K562 (cell line): ENCODE results near the gene ZNF689. TPM values are rescaled to one million over a fixed set of nuclear protein-coding genes. Genes with fewer than 3 reads are reported as not detected.

ENCODE experiments used
- ARHGAP35 ChIP-seq: fragments of 450-650 bp; IDR thresholded peaks from 2 replicates; pipeline ENCODE4 v1.6.1; 2018; ENCODE audit not compliant: partially characterized antibody
- CHD2 ChIP-seq: IDR thresholded peaks from 2 replicates; pipeline ENCODE4 v1.6.1; 2011; ENCODE audit warnings: low read depth, low read length
- CREB1 ChIP-seq, 2 experiments: sonication (generic) in 1 of 2; formaldehyde crosslinking in 1 of 2; IDR thresholded peaks; 2 replicates each; pipeline versions ENCODE4 v1.6.1 to v1.8.0; 2012 to 2022; ENCODE audit warnings: inconsistent platforms in 1 of 2, mild to moderate bottlenecking in 1 of 2, missing genetic modification reagents in 1 of 2, moderate library complexity in 1 of 2
- CUX1 ChIP-seq: fragments of 200-800 bp; sonication (Bioruptor generic); IDR thresholded peaks from 2 replicates; pipeline ENCODE4 v1.6.1; 2016; ENCODE audit warnings: missing genetic modification characterization, missing compliant biosample characterization
- CXXC5 ChIP-seq: fragments of 250-450 bp; sonication (Bioruptor Pico); IDR thresholded peaks from 2 replicates; pipeline ENCODE4 v1.8.0; 2022; ENCODE audit warnings: inconsistent platforms, mild to moderate bottlenecking, moderate library complexity
- ELK3 ChIP-seq: fragments of 450-650 bp; formaldehyde crosslinking; IDR thresholded peaks from 2 replicates; pipeline ENCODE4 v1.4.0; 2020; ENCODE audit warnings: mild to moderate bottlenecking
- HINFP ChIP-seq: fragments of 450-650 bp; conservative IDR thresholded peaks from 2 replicates; pipeline ENCODE4 v1.6.1; 2016; ENCODE audit warnings: missing genetic modification characterization, low read depth, mild to moderate bottlenecking, control low read depth, missing compliant biosample characterization
- MCM5 ChIP-seq: fragments of 450-650 bp; IDR thresholded peaks from 2 replicates; pipeline ENCODE4 v1.6.1; 2016; ENCODE audit warnings: low read depth
- NR3C1 ChIP-seq: sonication (generic); formaldehyde crosslinking; IDR thresholded peaks from 2 replicates; pipeline ENCODE4 v1.8.1; 2022; ENCODE audit warnings: missing genetic modification reagents
- NR4A1 ChIP-seq, 2 experiments: fragments of 250-450 bp in 1 of 2; fragments of 450-650 bp in 1 of 2; sonication (Bioruptor Pico) in 1 of 2; IDR thresholded peaks; 2 replicates each; pipeline versions ENCODE4 v1.4.0 to v1.6.1; 2016 to 2020; ENCODE audit warnings: mild to moderate bottlenecking in 2 of 2, missing compliant biosample characterization in 1 of 2, missing genetic modification characterization in 1 of 2, moderate library complexity in 1 of 2
- PHTF2 ChIP-seq: fragments of 250-450 bp; sonication (Bioruptor Pico); IDR thresholded peaks from 2 replicates; pipeline ENCODE4 v1.5.0; 2021; ENCODE audit warnings: mild to moderate bottlenecking
- RBM39 ChIP-seq: fragments of 200-400 bp; formaldehyde crosslinking; optimal IDR thresholded peaks from 2 replicates; pipeline ENCODE3; 2018; ENCODE audit warnings: low read depth, low read length
- RNF2 ChIP-seq: sonication (generic); IDR thresholded peaks from 2 replicates; pipeline ENCODE4 v1.6.1; 2016
- VEZF1 ChIP-seq: fragments of 200-800 bp; sonication (Bioruptor generic); IDR thresholded peaks from 2 replicates; pipeline ENCODE4 v1.6.1; 2017; ENCODE audit warnings: missing genetic modification characterization, missing compliant biosample characterization
- ZNF140 ChIP-seq: fragments of 250-450 bp; sonication (Bioruptor Pico); IDR thresholded peaks from 2 replicates; pipeline ENCODE4 v1.8.0; 2021; ENCODE audit warnings: moderate library complexity, mild to moderate bottlenecking, inconsistent platforms
- ZNF274 ChIP-seq: IDR thresholded peaks from 2 replicates; pipeline ENCODE4 v1.6.1; 2011; ENCODE audit warnings: low read depth, mild to moderate bottlenecking, low read length, moderate library complexity, borderline replicate concordance
- ZNF766 ChIP-seq: fragments of 200-800 bp; sonication (Bioruptor generic); conservative IDR thresholded peaks from 2 replicates; pipeline ENCODE4 v1.6.1; 2016; ENCODE audit warnings: missing genetic modification characterization, missing compliant biosample characterization
- ZNF780A ChIP-seq: fragments of 250-450 bp; sonication (Bioruptor Pico); IDR thresholded peaks from 2 replicates; pipeline ENCODE4 v1.5.0; 2021; ENCODE audit warnings: mild to moderate bottlenecking
- polyA plus RNA-seq, 8 experiments: library from polyadenylated mRNA; depleted of rRNA in 4 of 8; stranded (reverse) in 5 of 8; unstranded in 3 of 8; fragments of >200 nt; fragmentation: Nextera tagmentation in 2 of 8; fragmentation: Illumina TruSeq in 1 of 8; extraction: Ambion mirVana in 2 of 8; extraction: Trizol in 1 of 8; gene quantifications; 2 replicates each; pipeline versions ENCODE4 v1.2.1 to v1.2.3, GENCODE V29; 2011 to 2014; ENCODE audit warnings: inconsistent platforms in 1 of 8, missing spikeins in 1 of 8
- total RNA-seq, 7 experiments: library from RNA; depleted of rRNA in 6 of 7; stranded (reverse); fragments of >200 nt in 6 of 7; fragmentation: Illumina TruSeq in 2 of 7; extraction: Trizol in 2 of 7; gene quantifications; 2 replicates each; pipeline versions ENCODE4 v1.2.1 to v1.2.3, GENCODE V29; 2011 to 2021; ENCODE audit warnings: low replicate concordance in 1 of 7

The ZNF689 gene
- total and polyA plus RNA-seq, 9 of the 15 experiments (the other 6 are each of a cell fraction or from before 2014, with no cell fraction given): 5.4 to 15.4 (median 10.8) TPM

- TF ChIP-seq CHD2: peak; percentile 91
- no peak for TF ChIP-seq NR3C1
- no peak for TF ChIP-seq MCM5
- TF ChIP-seq ARHGAP35: no peak
- TF ChIP-seq HINFP: no peak
- peak; percentile 97 for TF ChIP-seq CXXC5 (CRISPR knock-in tag)
- no peak for TF ChIP-seq CUX1 (CRISPR knock-in tag)
- no peak; the same call in 1 of the 2 replicates for TF ChIP-seq CREB1 (IDR thresholded peaks at IDR 0.05)
- TF ChIP-seq CREB1 (CRISPR knock-in tag; IDR thresholded peaks at IDR 0.05): no peak
- no peak for TF ChIP-seq PHTF2
- no peak for TF ChIP-seq ELK3 (CRISPR knock-in tag)
- TF ChIP-seq RNF2: peak; percentile 48; the same call in 1 of the 2 replicates
- TF ChIP-seq VEZF1 (CRISPR knock-in tag): peak; percentile 82; the same call in 1 of the 2 replicates
- no peak for TF ChIP-seq ZNF780A
- TF ChIP-seq ZNF766 (CRISPR knock-in tag): peak; percentile 88
- TF ChIP-seq ZNF140 (CRISPR knock-in tag): no peak
- TF ChIP-seq RBM39: no peak
- TF ChIP-seq ZNF274: no peak
- TF ChIP-seq NR4A1 (CRISPR knock-in tag; IDR thresholded peaks at IDR 0.05): no peak
- TF ChIP-seq NR4A1 (tag; IDR thresholded peaks at IDR 0.05): 0 out of 2 replicates have a peak, but pooled peaks have one; percentile 19
These were observed 52.0 kb downstream of the ZNF689 start, which contains the start of gene ZNF764 (continued) for GRCh38 chr16:30557957-30558788.
